Fibroblast of skin of right biceps (primary cell): ENCODE results near the gene ILDR1.
"Not testable (repeated sequence)": the region's sequence is repeated elsewhere in the genome, so short reads cannot be mapped to it uniquely, and the experiment has no call there.

Experiments used
- DNase-seq: peaks from one replicate; pipeline ENCODE4 v3.0.0-alpha.2; 2013

Gene ILDR1

GRCh38 chr3:122021811-122022401, at the start of gene ILDR1:
Gene ILDR1 (minus strand): TSS chr3:122022247. CDS start chr3:122022077, 170 bp downstream.
- DNase-seq: no peak

DNA sequence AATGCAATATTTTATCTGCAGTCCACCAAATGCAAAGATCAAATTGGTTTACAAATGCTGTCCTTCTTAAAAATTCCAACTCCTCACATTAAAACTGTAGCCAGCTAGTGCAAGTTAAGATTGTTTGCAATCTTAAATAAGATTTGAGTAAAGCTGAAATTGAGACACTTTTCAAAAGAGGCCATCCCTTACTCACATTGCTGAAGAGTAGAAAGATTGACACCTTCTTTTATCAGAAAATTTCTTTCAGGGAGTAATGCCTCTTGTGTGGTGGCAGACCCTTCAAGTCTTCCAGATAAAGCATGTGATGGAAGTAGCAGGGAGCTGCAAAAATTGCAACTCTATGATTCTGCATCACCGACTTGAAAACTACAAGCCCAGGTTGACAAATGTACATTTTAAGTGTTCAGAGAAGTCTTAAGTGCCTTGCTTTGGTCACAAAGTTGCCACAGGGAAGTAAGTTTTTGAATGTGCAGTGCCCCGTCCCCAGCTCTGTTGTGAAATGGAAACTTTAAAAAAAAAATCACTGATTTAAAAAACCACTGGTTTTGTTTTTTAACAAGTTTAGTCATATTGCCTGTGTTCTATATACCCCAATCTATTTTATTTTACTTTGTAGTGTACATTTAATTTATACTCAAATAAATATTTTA, 45.7 kb upstream of the ILDR1 start:
- DNase-seq: no peak

- no peak for DNase-seq
These were observed 45.1 kb upstream of the ILDR1 start for GRCh38 chr3:122067214-122067550.

DNA sequence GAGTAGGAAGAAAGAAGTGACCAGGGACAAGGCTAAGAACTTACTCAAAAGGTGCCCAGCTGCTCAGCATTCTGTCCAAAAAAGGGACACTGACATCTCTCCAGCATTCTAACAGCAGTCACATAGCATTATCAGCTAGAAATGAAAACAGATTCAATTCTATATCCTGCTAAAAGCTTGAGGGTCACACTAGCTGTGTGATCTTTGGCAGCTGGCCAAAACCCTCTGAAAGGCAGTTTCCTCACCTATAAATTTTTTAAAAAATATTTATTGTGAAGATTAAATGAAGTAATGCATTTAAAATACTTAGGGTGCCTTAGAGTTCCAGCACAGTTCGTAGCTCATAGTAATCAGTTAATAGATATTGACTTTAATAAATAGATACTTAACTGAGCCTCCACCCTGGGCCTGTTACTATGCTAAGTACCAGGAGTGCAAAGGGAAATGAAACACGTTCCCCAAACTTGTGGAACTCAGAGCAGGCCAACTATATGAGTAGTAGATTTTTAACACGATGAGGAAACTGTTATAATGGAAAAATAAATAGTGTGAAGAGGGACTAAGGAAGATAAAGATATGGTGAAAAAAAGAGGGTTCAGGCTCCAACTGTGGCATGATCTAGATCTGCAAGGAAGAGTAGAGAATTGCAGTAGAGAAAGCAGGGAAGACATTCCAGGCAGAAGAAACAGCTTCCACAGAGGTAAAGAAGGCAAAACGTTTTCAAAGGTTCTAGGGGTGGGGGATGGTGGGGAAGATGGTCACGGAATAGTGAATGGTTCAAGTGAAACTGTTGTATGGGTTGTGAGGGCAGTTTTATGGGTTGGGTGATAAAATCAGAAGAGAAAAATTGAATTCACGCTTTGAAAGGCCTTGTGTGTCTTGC, 44.5 kb upstream of the ILDR1 start:
- DNase-seq: no peak

DNA sequence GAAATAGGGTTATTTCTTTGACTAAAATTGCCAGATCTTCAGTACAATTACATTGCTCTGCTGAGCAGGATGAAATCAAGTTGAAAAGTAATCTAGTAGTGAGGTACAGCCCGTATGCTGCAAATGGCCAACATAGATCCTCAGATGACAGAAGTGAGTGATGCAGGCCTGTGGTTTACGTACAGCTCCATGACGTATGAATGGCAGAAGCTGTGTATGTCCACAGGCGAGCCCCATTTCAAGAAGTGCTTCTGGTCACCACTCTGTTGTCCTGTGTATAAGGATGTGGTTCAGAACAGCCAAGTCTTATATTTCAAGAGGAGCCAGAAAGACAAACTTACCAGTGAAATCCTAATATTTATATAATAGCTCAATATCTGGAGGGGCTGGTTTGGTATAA, 42.3 kb upstream of the ILDR1 start:
- no peak for DNase-seq

- no peak for DNase-seq
These were observed 41.9 kb upstream of the ILDR1 start for GRCh38 chr3:122063908-122064307.

DNA sequence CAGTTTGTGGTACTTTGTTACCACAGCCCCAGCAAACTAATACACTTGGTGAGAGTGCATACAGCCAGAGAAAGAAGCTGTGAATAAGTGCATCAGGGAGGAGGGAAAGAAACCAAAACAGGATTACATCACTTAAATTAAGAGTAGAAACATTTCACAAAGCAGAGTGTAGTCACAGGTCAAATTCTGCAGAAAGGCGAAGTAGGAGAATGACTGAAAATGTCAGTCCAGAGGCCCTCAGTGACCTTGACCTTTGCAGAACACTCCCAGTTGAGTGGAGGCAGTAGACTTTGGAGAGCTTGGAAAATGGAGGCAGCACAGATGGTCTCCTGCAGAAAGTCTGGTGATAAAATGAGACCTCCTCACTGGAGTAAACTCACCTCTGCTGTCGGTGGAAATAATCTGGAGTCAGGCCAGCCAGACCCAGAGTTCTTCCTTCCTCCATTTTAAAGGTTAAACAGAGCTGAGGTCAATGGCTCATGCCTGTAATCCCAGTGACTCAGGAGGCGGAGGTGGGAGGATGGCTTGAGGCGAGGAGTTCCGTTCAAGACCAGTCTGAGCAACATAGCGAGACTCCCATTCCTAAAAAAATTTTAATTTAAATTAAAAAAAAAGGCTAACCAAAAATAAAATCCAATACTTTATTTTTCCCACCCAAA, 38.1 kb upstream of the ILDR1 start:
- DNase-seq: no peak

DNA sequence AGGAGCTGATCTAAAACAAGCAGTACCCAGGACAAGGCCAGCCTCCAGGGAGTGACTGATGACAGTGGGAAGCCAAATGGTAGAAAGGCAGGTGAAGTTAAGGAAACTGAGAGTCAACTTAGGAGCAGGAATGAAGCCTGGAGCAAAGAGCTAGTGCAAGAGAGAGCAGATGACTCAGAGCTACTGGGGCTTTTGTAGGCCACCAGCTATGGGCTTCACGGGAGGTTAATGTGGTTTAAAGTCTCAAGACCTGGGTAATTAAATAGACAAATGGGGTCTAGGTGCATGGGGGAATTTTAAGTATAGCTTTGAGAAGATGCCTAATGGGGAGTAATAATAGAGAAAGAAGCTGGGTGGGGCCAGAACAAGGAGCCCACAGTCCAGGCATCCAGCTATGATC, 36.2 kb upstream of the ILDR1 start:
- no peak for DNase-seq

DNA sequence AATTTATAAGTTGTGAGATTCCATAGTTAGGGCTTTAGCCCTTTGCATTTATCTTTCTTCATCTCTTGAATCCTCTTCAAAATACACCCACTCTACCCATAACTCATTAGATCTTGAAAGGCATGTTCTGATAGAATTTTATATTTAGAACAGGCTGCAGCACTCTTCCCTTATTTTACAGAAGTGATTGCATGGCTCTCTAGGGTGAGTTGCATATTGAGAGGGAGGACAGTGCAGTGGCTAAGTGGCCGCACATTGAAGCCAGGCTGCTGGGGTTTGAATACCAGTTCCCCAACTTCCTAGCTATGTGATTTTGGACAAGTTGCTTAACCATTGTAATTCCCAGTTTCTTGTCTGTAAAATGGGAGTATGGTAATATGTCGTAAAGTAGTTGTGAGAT, 35.6 kb upstream of the ILDR1 start:
- no peak for DNase-seq

- no peak for DNase-seq
These were observed 33.2 kb upstream of the ILDR1 start, which contains the start of gene CD86 for GRCh38 chr3:122055215-122055614. Gene CD86 (plus strand): TSS chr3:122055362. CDS start chr3:122055490, 128 bp downstream.

DNA sequence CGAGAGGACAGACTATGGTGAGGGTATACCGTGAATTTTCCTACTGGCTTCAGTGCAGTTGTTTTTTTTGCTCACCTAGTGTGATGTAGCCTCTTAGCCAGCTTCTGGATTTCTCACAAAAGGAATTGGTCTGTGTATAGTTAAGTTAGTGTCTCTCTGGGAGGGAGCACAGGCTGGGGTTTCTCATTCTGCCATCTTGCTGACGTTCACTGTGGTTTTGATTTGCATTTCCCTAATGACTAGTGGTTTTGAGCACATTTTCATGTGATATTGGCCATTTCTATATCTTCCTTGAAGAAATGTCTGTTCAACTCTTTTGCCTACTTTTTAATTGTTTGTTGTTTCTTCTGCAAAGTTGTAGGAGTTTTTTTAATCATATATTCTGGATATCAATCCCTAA, 30.9 kb upstream of the ILDR1 start:
- no peak for DNase-seq

DNA sequence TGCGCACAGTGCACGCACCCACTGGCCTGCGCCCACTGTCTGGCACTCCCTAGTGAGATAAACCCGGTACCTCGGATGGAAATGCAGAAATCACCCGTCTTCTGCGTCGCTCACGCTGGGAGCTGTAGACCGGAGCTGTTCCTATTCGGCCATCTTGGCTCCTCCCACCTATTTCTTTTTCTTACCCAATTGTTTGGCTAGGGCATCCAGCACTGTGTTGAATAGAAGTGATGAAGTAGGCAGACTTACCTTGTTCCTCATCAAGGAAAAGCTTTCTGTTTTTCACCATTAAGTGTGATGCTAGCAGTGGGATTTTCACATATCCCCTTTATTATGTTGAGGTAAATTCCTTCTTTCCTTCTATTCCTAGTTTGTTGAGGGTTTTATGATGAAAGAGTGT, 25.7 kb upstream of the ILDR1 start:
- not testable (repeated sequence) for DNase-seq

GRCh38 chr3:122047296-122047695, 25.2 kb upstream of the ILDR1 start:
- not testable (repeated sequence) for DNase-seq

GRCh38 chr3:122033023-122033422, 11.0 kb upstream of the ILDR1 start:
- DNase-seq: no peak

- DNase-seq: no peak
These were observed 10.5 kb upstream of the ILDR1 start for GRCh38 chr3:122032531-122032930.

DNA sequence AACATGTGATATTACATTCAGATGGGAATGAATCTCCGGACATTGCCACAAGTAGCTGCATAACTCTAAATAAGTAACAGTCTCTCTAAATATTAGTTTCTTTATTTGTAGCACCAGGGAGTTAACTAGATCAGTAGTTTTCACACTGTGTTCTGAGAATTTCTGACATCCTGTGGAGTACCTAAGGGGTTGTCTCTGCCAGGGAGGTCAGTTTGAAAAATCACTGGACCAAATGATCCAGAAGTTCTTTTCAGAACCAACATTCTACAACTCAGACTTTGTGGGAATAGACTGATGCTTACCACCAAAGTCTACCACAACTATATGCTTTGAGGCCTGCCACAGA, 9.0 kb upstream of the ILDR1 start:
- DNase-seq: no peak

DNA sequence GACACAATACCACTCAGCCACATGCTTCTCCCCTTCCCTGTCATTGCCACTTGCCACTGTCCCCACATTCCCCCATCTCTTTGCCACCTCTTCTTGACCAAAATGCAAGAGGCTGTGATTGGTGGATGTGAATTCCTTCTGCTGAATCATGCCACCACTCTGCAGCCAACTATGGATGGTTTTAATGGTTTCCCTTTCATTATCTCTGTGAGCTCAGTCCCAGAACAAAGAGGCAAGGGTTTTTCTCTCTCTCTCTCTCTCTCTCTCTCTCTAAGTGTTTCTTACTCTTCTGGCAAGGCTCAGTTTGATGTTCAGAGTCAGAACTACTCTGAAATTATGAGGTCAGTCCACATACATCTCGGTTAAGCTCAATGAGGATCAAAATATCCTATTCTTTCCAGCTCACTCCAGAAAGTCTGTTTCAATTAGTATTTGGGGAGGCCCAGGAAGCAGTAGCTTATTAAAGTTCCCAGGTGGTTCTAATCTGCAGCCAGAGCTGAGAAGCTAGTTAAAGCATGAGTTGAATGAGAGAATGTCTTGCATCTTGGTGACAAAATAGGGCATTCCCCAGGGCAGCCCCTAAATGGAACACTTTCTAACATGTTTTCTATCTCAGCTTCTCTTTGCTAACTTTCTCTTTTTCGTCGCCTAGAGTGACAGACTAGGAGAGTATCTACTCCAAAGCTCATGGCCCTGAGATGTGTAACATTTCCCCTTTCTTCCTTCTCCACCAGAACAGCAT, 8.5 kb upstream of the ILDR1 start:
- peak; percentile 2 for DNase-seq

DNA sequence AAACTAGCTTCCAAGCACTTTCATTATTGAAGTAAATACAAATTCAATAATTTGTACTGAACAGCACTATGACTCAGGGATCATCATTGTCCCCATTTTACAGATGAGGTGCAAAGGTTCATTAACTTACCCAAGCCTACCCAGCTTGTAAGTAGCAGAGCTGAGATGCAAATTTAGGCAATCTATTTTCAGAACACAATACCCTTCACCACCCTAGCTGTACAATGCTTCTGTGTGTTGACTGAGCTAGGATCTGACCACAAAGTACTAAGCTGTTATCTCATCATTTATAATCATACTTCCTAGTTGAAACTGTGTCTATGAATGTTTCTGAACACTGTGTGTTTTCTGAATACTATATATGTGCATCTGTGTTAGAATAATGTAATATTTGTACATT, 3.2 kb upstream of the ILDR1 start:
- no peak for DNase-seq

DNA sequence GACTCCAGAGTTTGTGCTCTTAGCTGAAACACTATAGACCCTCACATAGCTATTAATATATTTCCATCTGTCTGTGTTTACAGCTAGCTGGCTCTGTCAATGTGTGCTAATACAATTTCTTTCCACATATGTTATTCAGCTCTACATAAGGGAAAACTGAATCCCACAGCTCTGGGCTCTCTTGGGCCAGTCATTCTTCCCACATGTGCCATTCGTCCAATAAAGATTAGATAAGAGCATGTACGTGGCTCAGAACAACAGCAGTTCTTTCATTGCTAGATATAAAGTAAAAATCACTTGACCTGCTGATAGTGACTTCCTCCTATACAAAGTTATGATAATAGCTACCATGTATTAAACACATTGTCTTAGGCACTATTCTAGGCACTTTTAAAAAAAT, 2.8 kb upstream of the ILDR1 start:
- DNase-seq: no peak

DNA sequence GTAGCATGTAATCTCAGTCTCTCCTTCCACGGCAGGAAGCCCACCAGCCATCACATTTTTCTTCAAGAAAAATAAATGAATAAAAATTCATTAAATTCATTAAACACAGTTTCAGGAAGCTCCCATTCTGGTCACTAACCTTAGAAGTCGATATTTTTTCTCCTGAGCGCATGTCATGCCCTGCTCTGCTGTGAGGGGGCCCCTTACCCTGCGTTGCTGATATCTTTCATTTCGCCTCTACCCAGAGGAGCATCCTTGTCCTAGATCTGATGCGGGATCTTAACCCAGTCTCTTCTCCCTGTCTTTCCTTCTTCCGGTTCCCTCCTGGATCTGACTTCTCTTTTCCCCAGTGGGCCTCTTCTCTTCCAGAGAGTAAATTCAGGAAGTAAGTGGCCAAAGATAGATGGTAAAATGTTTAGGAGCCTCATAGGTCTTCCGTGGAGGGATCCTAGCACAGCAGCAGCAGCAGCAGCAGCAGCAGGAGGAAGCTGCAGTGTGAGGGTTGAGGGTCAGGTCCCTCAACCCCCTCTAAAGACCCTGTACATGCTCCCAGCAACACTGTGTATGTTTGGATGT, 1.4 kb upstream of the ILDR1 start:
- DNase-seq: no peak

DNA sequence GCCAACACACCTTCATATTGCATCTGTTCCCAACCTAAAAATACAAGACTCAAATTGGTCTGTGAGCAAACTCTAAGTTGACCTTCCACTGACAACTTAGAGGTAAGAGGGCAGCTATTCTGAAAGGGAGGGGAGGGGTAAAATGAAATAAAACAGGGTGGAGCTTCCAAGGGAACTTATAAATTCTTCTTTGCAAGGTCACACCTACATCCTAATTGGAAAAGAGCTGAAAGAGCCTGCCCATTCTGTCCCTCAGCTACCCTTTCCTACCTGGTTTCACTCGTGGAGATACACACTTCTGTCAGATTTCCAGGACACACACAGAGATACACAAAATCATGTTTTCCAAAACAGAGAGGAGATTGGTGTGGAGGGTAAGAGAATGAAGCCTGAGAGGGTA, 1.0 kb downstream of the ILDR1 start:
- no peak for DNase-seq

DNA sequence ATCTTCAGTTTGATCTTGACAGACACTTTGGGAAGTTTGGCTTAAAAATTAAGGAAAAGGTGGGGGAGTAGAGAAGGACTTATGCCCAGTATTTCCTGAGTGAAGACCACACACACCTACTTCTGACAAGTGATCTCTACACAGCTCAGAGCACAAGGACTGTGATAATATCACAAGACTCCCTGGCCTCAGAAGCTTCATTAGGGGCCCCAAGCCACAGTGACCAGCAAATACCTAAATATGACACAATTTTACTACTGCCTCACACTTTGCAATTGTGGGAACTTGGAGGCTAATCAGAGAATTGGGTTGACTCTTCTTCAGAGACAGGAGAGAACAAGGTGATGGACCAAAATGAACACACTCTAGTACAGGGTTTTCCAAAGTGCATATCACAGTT, 2.6 kb downstream of the ILDR1 start:
- DNase-seq: no peak

GRCh38 chr3:122014741-122015140, 7.3 kb downstream of the ILDR1 start:
- no peak for DNase-seq
